GM19395 (cell line): ENCODE data around the gene SETD1B.
A peak's percentile ranks its signal among the peaks of the same experiment; 100 is the strongest.

Experiments
- ATAC-seq: cut with Tn5 transposase; IDR thresholded peaks from one replicate; pipeline ENCODE4 v1.9.1; 2021; ENCODE audit warnings: mild to moderate bottlenecking, moderate library complexity; ENCODE audit not compliant: unreplicated experiment

Gene SETD1B

DNA sequence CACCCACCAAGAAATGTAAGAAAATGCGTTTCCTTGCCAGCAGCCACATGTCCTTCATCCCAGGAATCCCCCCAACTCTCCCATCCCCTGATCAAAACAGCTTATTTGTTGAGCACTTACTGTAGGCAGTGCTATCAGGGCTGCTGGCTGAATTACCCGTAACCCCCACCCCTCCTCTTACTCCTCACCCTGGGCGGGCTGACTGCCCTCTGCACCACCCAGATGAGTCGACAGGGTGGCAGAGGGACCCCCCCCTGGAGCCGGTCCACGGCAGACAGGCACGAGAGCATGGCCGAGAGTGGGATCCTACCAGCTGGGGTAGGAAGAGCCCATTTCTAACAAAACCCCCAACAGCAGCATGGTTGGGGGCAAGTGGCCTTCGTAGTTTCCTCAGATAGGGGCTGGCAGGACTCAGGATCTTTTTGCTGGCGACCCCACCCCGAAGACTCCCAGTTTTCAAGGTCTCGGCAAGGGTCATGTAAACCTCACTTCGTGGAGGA, 9.2 kb upstream of the SETD1B start:
- peak; percentile 4 for ATAC-seq

GRCh38 chr12:121795034-121795968, 8.5 kb upstream of the SETD1B start:
- no peak for ATAC-seq

DNA sequence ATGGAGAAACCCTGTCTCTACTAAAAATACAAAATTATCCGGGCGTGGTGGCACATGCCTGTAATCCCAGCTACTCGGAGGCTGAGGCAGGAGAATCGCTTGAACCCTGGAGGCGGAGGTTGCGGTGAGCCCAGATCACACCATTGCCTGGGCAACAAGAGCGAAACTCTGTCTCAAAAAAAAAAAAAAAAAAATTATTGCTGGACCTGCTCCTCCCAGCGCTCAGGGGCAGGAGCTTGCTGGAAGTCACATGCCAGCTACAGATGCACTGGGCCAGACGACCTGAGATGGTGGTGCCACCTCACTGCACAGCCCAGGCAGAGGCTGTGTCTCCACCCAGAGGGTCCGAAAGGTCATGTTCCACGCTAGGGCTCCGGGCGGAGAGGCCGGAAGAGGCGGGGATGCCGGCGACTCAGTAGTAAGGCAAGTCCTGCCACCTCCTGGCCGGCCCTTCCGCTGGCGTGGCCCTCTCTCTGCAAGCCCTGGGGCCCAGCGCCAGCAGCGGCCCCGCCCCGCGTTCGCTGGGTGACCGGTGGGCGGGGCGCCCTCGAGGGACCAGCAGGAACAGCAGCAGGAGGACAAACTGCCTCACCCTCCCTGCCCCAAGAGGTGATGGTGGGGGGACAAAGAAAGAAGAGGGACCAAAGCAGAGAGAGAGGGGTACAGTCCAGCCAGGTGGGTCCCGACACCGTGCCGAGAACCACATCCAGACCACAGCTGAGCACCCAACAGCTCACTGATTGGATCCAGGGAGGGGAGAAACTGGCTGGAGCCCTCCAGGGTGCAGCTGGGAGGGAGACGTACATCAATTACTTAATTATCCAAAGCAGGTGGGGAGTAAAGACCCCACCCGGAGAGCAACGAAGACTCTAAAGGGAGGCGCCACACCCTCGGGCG, 6.7 kb upstream of the SETD1B start:
- no peak for ATAC-seq

DNA sequence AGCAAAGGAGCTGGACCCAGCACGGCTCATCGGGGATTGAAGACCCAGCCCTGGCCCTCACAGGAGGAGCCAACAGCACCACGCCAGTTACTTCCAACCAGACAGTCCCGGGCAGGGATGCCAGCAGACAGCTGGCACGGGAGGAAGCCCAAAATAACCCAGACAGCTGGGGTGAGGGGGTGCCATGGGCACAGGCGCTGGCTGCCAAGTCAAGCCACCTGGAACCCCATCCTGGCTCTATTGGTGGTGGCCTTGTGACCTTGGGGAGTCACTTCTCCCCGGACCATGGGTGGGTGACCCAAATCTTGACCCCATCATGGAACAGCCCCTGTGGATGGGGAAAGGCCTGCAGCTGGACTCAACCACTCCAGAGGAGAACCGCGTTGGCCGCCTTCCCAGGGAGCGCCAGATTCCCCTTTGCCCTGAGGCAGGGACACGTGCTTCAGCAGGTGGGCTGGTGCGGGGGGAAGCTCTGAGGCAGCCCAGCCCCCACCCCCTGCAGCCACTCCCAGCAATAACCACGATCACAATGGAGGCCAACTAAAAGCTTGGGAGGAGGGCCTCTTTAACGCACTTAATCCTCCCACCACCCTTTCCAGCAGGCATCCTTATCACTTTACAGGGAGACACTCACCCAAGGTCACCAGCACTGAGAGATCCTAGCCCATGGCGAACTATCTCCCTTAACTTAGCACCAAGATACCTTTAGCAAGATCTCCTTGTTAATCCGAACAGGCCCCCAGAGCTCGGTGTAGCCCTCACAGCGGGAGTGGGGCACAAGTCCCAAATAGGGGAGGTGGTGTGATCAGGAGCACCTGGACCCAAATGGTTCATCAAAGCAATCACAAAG, 5.6 kb upstream of the SETD1B start:
- ATAC-seq = no peak

- no peak for ATAC-seq
Observed at GRCh38 chr12:121798787-121799155, 5.0 kb upstream of the SETD1B start.

DNA sequence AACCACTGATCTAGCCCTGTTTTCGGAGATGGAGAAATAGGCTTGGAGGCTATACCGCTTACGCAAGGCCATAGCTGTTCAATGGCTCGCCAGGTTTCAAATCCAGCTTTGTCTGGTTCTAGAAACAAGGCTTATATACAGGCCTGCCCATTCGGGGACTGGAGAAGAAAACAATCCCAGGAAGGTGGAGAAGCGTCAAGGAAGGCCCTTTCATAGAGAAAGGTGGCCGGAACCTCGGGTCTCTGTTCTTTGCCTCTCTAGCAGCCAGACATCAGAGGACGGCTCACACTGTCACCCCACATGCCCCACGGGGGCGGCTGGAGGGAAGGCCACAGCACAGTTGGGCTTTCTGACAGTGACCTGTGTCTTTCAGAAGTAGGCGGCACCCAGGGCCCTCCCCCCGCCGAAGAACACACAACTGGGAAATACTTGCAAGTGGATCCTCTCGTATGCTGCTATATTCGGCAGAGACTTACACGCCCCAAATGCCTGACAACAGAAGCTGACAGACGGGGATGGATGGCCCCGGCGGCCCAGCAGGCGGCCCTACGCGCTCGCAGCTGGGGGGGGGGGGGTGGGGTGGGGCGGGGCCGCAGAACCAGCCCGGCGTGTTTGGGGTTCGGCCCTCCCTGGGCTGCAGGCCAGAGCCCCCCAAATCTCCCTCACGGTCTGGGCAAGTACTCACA, 4.5 kb upstream of the SETD1B start:
- no peak for ATAC-seq

- ATAC-seq = no peak
Observed at GRCh38 chr12:121799842-121800693, 3.7 kb upstream of the SETD1B start.

DNA sequence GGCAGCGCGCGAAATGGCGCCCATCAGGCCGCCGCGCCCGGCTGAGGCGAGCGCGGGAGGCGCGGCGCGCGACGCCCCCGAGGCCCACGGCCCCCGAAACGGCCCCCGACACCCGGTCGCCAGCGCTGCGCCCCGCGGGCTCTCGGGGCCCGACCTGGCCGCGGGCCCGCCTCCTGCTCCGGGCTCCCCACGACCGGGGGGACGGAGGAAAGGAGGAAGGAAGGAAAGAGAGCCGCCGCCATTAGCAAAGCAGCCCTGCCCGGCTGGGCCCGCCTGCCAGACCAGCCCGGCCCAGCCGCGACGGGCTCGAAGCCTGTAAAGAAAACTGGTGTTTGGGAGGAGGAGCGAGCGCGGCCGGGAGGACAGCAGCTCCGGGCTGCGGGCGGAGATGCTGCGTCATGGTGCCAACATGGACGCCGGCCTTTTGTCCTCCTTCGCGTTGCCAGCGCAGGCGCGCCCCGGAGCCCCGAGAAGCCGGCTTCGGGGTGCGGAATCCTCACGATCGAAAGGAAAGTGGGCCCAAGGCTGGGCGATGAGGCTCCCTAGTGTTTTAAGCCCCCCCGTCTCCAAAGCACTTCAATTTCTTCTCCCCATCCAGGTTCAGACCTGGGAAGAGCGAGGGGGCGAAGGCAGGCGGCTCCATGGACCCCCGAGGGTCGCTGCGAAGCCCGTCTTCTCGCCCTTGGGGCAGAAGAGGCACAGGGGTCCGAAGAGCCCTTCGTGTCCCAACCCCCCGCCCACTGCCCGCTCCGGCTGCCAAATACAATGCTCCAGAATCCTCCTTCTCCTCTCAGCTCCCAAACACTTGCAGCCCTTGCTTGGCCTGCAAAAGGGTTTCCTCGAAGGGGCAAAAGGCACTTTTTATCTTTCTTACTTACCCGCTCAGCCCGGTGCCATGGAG, 2.9 kb upstream of the SETD1B start:
- no peak for ATAC-seq

- ATAC-seq = no peak
Observed at GRCh38 chr12:121801595-121802484, 2.0 kb upstream of the SETD1B start.

DNA sequence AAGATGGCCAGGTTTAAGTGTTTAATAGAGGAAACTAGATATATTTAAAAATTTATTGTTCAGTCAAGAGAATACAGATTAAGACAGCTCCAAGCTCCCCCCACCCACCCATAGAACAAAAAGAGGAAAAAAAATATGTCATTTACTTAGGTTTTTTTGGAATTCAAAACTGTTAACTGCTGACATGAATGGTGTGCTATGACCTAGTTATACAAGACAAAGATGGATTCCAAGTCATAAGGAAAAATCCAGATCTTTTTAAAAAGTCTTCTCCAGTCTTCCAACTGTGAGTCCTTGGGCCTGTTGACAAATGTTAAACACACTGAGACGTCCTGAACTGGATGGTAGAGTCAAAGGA, 1.3 kb upstream of the SETD1B start:
- no peak for ATAC-seq

- peak; percentile 43 for ATAC-seq
Observed at GRCh38 chr12:121802843-121803698, 738 bp upstream of the SETD1B start.

DNA sequence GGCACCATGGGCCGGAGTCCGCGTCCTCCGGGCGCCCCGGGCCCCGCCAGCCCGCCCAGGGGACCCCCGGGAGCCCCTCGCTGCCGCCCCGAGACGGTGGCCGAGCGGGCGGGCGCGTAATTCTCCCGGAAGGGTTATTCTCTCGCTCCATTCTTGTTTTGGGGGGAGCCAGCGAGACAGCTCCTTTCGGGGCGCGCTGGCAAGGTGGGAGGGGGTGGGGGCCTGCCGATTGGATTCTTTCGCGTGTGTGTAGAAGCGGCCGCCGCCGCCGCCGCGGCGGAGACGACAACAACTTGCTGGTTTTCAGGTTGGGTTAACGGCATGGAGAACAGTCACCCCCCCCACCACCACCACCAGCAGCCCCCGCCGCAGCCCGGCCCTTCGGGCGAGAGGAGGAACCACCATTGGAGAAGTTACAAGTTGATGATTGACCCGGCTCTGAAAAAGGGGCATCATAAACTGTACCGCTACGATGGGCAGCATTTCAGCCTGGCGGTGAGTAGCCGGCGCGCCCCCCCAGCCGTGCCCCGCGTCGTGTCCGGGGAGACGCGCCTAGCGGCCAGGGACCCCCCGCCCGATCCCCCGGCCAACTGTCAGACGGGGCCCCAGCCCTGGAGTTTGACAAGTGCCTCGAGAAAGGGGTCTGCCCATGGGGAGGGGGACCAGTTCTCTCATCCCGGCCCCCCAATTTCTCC, 755 bp downstream of the SETD1B start:
- no peak for ATAC-seq

- no peak for ATAC-seq
Observed at GRCh38 chr12:121805171-121806008, 1.6 kb downstream of the SETD1B start.

DNA sequence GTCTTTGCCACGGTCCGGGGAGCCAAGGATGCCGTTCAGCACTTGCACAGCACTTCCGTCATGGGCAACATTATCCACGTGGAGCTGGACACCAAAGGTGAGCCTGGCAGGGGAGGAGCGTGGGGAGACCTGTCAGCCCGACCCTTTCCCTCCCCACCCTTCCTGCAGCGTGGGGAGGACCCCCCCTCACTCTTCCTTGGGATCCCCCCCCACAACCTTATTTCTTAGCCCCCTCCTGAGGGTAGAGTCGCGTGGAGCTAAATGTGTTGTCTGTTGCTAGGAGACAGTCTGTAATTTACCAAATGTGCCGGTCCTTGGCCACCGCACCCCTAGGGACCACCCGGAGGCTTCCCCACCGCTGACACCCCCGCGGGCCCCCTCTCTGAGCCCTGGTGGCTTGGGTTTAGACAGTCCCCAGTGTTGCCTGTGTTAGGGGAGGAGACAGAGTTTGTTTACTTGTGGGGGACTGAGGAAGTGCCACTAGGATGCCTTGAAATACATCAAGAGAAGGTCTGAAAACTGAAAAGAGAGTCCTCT, 2.3 kb downstream of the SETD1B start:
- no peak for ATAC-seq
